ENCODE data around the gene KIAA1958.

DNA sequence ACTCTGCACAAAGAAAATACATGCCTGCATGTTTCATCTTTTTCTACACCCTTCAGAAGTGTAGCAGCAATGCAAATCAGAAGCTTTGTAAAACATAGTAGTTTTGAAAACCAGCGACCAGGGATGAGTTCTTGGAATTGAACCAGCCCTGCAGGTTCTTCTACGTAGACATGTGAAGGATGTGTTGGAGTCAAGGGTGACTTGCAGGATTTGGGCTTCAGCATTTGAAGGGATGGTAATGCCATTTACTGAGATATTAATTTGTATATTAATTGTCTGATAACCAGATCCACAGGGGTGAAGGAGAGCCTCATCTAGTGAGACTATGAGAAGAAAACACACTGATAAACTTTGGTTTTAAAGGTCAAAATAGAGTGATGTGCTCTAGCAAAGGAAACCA lies 72.4 kb downstream of the KIAA1958 start:
- TF ChIP-seq, protein P1, sequence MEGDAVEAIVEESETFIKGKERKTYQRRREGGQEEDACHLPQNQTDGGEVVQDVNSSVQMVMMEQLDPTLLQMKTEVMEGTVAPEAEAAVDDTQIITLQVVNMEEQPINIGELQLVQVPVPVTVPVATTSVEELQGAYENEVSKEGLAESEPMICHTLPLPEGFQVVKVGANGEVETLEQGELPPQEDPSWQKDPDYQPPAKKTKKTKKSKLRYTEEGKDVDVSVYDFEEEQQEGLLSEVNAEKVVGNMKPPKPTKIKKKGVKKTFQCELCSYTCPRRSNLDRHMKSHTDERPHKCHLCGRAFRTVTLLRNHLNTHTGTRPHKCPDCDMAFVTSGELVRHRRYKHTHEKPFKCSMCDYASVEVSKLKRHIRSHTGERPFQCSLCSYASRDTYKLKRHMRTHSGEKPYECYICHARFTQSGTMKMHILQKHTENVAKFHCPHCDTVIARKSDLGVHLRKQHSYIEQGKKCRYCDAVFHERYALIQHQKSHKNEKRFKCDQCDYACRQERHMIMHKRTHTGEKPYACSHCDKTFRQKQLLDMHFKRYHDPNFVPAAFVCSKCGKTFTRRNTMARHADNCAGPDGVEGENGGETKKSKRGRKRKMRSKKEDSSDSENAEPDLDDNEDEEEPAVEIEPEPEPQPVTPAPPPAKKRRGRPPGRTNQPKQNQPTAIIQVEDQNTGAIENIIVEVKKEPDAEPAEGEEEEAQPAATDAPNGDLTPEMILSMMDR (conservative IDR thresholded peaks at IDR 0.05; ENCODE audit: low read depth in 2 of 2): no peak
- no peak for TF ChIP-seq EZH2 (IDR thresholded peaks at IDR 0.05; ENCODE audit: low read depth, unreplicated experiment)
- TF ChIP-seq POLR2AphosphoS5 (IDR thresholded peaks at IDR 0.05; ENCODE audit: low read depth): no peak
- TF ChIP-seq EZH2phosphoT487 (IDR thresholded peaks at IDR 0.05; ENCODE audit: unreplicated experiment): no peak
- TF ChIP-seq, protein P2, sequence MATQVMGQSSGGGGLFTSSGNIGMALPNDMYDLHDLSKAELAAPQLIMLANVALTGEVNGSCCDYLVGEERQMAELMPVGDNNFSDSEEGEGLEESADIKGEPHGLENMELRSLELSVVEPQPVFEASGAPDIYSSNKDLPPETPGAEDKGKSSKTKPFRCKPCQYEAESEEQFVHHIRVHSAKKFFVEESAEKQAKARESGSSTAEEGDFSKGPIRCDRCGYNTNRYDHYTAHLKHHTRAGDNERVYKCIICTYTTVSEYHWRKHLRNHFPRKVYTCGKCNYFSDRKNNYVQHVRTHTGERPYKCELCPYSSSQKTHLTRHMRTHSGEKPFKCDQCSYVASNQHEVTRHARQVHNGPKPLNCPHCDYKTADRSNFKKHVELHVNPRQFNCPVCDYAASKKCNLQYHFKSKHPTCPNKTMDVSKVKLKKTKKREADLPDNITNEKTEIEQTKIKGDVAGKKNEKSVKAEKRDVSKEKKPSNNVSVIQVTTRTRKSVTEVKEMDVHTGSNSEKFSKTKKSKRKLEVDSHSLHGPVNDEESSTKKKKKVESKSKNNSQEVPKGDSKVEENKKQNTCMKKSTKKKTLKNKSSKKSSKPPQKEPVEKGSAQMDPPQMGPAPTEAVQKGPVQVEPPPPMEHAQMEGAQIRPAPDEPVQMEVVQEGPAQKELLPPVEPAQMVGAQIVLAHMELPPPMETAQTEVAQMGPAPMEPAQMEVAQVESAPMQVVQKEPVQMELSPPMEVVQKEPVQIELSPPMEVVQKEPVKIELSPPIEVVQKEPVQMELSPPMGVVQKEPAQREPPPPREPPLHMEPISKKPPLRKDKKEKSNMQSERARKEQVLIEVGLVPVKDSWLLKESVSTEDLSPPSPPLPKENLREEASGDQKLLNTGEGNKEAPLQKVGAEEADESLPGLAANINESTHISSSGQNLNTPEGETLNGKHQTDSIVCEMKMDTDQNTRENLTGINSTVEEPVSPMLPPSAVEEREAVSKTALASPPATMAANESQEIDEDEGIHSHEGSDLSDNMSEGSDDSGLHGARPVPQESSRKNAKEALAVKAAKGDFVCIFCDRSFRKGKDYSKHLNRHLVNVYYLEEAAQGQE (IDR thresholded peaks at IDR 0.05; ENCODE audit: unreplicated experiment): no peak
- TF ChIP-seq JUNB (IDR thresholded peaks at IDR 0.05; ENCODE audit: unreplicated experiment): no peak
- TF ChIP-seq, protein P3, sequence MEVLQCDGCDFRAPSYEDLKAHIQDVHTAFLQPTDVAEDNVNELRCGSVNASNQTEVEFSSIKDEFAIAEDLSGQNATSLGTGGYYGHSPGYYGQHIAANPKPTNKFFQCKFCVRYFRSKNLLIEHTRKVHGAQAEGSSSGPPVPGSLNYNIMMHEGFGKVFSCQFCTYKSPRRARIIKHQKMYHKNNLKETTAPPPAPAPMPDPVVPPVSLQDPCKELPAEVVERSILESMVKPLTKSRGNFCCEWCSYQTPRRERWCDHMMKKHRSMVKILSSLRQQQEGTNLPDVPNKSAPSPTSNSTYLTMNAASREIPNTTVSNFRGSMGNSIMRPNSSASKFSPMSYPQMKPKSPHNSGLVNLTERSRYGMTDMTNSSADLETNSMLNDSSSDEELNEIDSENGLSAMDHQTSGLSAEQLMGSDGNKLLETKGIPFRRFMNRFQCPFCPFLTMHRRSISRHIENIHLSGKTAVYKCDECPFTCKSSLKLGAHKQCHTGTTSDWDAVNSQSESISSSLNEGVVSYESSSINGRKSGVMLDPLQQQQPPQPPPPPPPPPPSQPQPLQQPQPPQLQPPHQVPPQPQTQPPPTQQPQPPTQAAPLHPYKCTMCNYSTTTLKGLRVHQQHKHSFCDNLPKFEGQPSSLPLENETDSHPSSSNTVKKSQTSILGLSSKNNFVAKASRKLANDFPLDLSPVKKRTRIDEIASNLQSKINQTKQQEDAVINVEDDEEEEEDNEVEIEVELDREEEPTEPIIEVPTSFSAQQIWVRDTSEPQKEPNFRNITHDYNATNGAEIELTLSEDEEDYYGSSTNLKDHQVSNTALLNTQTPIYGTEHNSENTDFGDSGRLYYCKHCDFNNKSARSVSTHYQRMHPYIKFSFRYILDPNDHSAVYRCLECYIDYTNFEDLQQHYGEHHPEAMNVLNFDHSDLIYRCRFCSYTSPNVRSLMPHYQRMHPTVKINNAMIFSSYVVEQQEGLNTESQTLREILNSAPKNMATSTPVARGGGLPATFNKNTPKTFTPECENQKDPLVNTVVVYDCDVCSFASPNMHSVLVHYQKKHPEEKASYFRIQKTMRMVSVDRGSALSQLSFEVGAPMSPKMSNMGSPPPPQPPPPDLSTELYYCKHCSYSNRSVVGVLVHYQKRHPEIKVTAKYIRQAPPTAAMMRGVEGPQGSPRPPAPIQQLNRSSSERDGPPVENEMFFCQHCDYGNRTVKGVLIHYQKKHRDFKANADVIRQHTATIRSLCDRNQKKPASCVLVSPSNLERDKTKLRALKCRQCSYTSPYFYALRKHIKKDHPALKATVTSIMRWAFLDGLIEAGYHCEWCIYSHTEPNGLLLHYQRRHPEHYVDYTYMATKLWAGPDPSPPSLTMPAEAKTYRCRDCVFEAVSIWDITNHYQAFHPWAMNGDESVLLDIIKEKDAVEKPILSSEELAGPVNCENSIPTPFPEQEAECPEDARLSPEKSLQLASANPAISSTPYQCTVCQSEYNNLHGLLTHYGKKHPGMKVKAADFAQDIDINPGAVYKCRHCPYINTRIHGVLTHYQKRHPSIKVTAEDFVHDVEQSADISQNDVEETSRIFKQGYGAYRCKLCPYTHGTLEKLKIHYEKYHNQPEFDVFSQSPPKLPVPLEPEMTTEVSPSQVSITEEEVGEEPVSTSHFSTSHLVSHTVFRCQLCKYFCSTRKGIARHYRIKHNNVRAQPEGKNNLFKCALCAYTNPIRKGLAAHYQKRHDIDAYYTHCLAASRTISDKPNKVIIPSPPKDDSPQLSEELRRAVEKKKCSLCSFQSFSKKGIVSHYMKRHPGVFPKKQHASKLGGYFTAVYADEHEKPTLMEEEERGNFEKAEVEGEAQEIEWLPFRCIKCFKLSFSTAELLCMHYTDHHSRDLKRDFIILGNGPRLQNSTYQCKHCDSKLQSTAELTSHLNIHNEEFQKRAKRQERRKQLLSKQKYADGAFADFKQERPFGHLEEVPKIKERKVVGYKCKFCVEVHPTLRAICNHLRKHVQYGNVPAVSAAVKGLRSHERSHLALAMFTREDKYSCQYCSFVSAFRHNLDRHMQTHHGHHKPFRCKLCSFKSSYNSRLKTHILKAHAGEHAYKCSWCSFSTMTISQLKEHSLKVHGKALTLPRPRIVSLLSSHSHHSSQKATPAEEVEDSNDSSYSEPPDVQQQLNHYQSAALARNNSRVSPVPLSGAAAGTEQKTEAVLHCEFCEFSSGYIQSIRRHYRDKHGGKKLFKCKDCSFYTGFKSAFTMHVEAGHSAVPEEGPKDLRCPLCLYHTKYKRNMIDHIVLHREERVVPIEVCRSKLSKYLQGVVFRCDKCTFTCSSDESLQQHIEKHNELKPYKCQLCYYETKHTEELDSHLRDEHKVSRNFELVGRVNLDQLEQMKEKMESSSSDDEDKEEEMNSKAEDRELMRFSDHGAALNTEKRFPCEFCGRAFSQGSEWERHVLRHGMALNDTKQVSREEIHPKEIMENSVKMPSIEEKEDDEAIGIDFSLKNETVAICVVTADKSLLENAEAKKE (CRISPR knock-in tag; IDR thresholded peaks at IDR 0.05): no peak
- no peak for TF ChIP-seq CREB1 (CRISPR knock-in tag; IDR thresholded peaks at IDR 0.05; ENCODE audit: low read depth)
- TF ChIP-seq, protein P4, sequence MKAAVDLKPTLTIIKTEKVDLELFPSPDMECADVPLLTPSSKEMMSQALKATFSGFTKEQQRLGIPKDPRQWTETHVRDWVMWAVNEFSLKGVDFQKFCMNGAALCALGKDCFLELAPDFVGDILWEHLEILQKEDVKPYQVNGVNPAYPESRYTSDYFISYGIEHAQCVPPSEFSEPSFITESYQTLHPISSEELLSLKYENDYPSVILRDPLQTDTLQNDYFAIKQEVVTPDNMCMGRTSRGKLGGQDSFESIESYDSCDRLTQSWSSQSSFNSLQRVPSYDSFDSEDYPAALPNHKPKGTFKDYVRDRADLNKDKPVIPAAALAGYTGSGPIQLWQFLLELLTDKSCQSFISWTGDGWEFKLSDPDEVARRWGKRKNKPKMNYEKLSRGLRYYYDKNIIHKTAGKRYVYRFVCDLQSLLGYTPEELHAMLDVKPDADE (IDR thresholded peaks at IDR 0.05): no peak
